Kidney epithelial cell (primary cell): ENCODE data around the gene KIFC1. TPM values are rescaled to one million over a fixed set of nuclear protein-coding genes. Genes with fewer than 3 reads are reported as not detected.
A peak's percentile ranks its signal among the peaks of the same experiment; 100 is the strongest.
"Not testable (repeated sequence)": the region's sequence is repeated elsewhere in the genome, so short reads cannot be mapped to it uniquely, and the experiment has no call there.

Experiments
- DNase-seq: peaks from one replicate; pipeline ENCODE4 v3.0.0-alpha.2; 2010; ENCODE audit warnings: low read depth
- H3K27me3 ChIP-seq: 2 replicates; pipeline ENCODE4 v1.6.0; 2011; ENCODE audit warnings: low read length; ENCODE audit not compliant: control insufficient read depth, insufficient read depth
- H3K36me3 ChIP-seq: 2 replicates; pipeline ENCODE4 v1.5.1; 2011; ENCODE audit warnings: low read length; ENCODE audit not compliant: control insufficient read depth, insufficient read depth
- H3K4me3 ChIP-seq: 2 replicates; pipeline ENCODE4 v1.5.1; 2011; ENCODE audit warnings: low read depth, mild to moderate bottlenecking, control low read depth, low read length
- total RNA-seq: library from RNA; depleted of rRNA; stranded (reverse); fragments of >200 nt; gene quantifications from 2 replicates; pipeline ENCODE4 v1.2.3, GENCODE V29; 2015
- TF ChIP-seq, protein P1 (sequence below): IDR thresholded peaks from 2 replicates; pipeline ENCODE4 v1.5.1; 2011; ENCODE audit warnings: mild to moderate bottlenecking, moderate library complexity, low read length, control low read depth, inconsistent platforms; ENCODE audit not compliant: insufficient read depth, poor library complexity, severe bottlenecking

KIFC1 gene
- total RNA-seq, result 8.4 and 10.3 TPM in 2 replicates

- TF ChIP-seq, protein P1, sequence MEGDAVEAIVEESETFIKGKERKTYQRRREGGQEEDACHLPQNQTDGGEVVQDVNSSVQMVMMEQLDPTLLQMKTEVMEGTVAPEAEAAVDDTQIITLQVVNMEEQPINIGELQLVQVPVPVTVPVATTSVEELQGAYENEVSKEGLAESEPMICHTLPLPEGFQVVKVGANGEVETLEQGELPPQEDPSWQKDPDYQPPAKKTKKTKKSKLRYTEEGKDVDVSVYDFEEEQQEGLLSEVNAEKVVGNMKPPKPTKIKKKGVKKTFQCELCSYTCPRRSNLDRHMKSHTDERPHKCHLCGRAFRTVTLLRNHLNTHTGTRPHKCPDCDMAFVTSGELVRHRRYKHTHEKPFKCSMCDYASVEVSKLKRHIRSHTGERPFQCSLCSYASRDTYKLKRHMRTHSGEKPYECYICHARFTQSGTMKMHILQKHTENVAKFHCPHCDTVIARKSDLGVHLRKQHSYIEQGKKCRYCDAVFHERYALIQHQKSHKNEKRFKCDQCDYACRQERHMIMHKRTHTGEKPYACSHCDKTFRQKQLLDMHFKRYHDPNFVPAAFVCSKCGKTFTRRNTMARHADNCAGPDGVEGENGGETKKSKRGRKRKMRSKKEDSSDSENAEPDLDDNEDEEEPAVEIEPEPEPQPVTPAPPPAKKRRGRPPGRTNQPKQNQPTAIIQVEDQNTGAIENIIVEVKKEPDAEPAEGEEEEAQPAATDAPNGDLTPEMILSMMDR, result peak; percentile 97
- DNase-seq, result peak; percentile 99
- Histone ChIP-seq H3K36me3 (no peaks in the 10 kb centered on the region), H3K4me3 (peak within 1 kb of the TSS; percentile 99), H3K27me3 (no peaks in the 10 kb centered on the region)
These were observed at the start of gene KIFC1 for GRCh38 chr6:33391278-33391921. TSS of gene KIFC1 (plus strand) at chr6:33391823. CDS start at chr6:33391986, 163 bp downstream.

- DNase-seq, H3K36me3 ChIP-seq, H3K27me3 ChIP-seq: not testable (repeated sequence)
These were observed 48.0 kb upstream of the KIFC1 start for GRCh38 chr6:33343606-33343952.

DNA sequence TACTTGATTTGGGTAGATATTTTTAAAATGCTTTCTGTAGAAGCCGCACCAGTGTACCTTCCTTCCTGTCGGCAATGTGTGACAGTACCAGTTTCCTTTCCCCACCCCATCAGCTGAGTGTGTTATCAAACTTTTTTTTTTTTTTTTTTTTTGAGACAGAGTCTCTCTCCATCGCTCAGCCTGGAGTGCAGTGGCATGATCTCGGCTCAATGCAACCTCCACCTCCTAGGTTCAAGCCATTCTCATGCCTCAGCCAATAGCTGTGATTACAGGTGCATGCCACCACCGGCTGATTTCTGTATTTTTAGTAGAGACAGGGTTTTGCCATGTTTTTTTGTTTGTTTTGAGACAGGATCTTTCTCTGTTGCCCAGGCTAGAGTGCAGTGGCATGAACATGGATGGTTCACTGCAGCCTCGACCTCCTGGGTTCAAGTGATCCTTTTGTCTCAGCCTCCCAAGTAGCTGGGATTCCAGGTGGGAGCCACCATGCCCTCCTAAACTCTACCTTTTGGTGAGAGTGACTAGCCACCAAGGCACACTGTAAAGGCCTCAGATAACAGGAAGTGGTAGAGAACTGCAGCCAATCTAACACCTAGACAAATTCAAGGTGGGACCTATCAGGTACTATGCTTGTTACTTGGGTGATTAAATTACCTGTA is 47.5 kb upstream of the KIFC1 start:
- no peaks in the 10 kb centered on the region for H3K36me3 ChIP-seq
- no peak overlapping the region for H3K4me3 ChIP-seq
- DNase-seq, result no peak
- TF ChIP-seq, protein P1, result no peak
- H3K27me3 ChIP-seq, result peaks cover 3% of the 10 kb centered on the region

More at GRCh38 chr6:33343606-33343952, 48.0 kb upstream of the KIFC1 start:
- not testable (repeated sequence) for H3K4me3 ChIP-seq

- no peak overlapping the region for H3K4me3 ChIP-seq
- H3K36me3 ChIP-seq, result no peaks in the 10 kb centered on the region
- TF ChIP-seq, protein P1, result peak; percentile 43
- peak; percentile 55 for DNase-seq
- peaks cover 3% of the 10 kb centered on the region for H3K27me3 ChIP-seq
These were observed 46.6 kb upstream of the KIFC1 start for GRCh38 chr6:33344701-33345697.

DNA sequence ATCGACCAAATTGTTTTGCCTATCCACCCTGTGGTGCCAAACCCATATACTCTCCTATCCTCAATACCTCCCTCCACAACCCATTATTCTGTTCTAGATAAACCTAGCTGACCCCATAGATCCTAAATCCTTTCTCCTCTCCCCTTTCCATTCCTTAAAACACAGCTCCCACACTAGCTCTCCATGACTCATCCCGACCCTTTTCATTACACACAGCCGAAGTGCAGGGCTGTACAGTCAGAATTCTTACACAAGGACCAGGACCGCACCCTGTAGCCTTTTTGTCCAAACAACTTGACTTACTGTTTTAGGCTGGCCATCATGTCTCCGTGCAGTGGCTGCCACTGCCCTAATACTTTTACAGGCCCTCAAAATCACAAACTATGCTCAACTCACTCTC is 44.7 kb upstream of the KIFC1 start:
- not testable (repeated sequence) for H3K36me3 ChIP-seq, H3K4me3 ChIP-seq, DNase-seq, H3K27me3 ChIP-seq

DNA sequence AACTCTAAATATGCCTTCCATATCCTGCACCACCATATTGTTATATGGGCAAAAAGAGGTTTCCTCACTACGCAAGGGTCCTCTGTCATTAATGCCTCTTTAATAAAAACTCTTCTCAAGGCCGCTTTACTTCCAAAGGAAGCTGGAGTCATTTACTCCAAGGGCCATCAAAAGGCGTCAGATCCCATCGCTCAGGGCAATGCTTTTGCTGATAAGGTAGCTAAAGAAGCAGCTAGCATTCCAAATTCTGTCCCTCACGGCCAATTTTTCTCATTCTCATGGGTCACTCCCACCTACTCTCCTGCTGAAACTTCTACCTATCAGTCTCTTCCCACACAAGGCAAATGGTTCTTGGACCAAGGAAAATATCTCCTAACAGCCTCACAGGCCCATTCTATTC is 43.8 kb upstream of the KIFC1 start:
- H3K27me3 ChIP-seq, result peaks cover 3% of the 10 kb centered on the region
- no peak for DNase-seq
- no peaks in the 10 kb centered on the region for H3K36me3 ChIP-seq
- no peak overlapping the region for H3K4me3 ChIP-seq
- TF ChIP-seq, protein P1, result no peak

DNA sequence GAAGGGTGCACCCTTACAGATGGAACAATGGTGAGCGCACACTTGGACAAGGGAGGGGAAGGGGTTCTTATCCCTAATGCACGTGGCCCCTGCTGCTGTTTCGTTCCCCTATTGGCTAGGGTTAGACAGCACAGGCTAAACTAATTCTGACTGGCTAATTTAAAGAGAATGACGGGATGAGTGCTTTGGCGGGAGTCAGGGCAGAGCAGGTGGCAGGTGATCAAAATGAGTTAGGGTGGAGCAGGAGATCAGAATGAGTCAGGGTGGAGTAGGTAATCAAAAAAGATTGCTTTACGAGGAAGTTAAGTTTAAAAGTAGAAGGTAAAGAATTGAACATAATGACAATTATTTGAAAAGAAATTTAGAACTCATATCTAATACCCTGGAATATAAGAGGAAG is 35.8 kb upstream of the KIFC1 start:
- H3K4me3 ChIP-seq, result not testable (repeated sequence)

More for the DNA sequence above, 35.8 kb upstream of the KIFC1 start:
- DNase-seq, H3K27me3 ChIP-seq, H3K36me3 ChIP-seq: not testable (repeated sequence)
